KMS-11 (cell line): ENCODE results near the gene CFAP97D2.

Experiments
- H2AFZ ChIP-seq: fragments of 200-600 bp; sonication (generic); 2 replicates; pipeline ENCODE4 v1.6.1; 2016; ENCODE audit warnings: antibody characterized with exemption, mixed run types, low read depth
- H3K27ac ChIP-seq: fragments of 200-600 bp; sonication (generic); 2 replicates; pipeline ENCODE4 v1.6.1; 2016; ENCODE audit warnings: mild to moderate bottlenecking, mixed run types
- H3K27me3 ChIP-seq: fragments of 200-600 bp; sonication (generic); 2 replicates; pipeline ENCODE4 v1.6.1; 2017; ENCODE audit warnings: mild to moderate bottlenecking, low read depth, mixed run types, moderate library complexity; ENCODE audit not compliant: insufficient read depth
- H3K36me3 ChIP-seq: fragments of 200-600 bp; sonication (generic); 2 replicates; pipeline ENCODE4 v1.6.1; 2017; ENCODE audit warnings: mild to moderate bottlenecking, mixed run types; ENCODE audit not compliant: insufficient read depth
- H3K4me1 ChIP-seq: fragments of 200-600 bp; sonication (generic); 2 replicates; pipeline ENCODE4 v1.6.1; 2016; ENCODE audit warnings: mild to moderate bottlenecking, low read depth, mixed run types; ENCODE audit not compliant: poor library complexity, severe bottlenecking
- H3K4me2 ChIP-seq: fragments of 200-600 bp; sonication (generic); 2 replicates; pipeline ENCODE4 v1.7.0; 2016; ENCODE audit warnings: mild to moderate bottlenecking, mixed run types
- H3K4me3 ChIP-seq: fragments of 200-600 bp; sonication (generic); IDR thresholded peaks from 2 replicates; pipeline ENCODE4 v1.6.1; 2017; ENCODE audit warnings: low read depth, low read length, mixed read lengths; ENCODE audit not compliant: insufficient read depth
- H3K79me2 ChIP-seq: fragments of 200-600 bp; sonication (generic); 2 replicates; pipeline ENCODE4 v1.6.1; 2016; ENCODE audit warnings: low read depth, mixed run types; ENCODE audit not compliant: insufficient read depth
- H3K9ac ChIP-seq: fragments of 200-600 bp; sonication (generic); 2 replicates; pipeline ENCODE4 v1.6.1; 2016; ENCODE audit warnings: mild to moderate bottlenecking, mixed run types
- H4K20me1 ChIP-seq: fragments of 200-600 bp; sonication (generic); 2 replicates; pipeline ENCODE4 v1.6.1; 2016; ENCODE audit warnings: mild to moderate bottlenecking, mixed run types; ENCODE audit not compliant: insufficient read depth
- CTCF ChIP-seq: fragments of 200-600 bp; sonication (generic); conservative IDR thresholded peaks from 2 replicates; pipeline ENCODE4 v1.6.1; 2017; ENCODE audit warnings: low read depth, mild to moderate bottlenecking, antibody characterized with exemption, low read length, moderate library complexity, mixed read lengths

CFAP97D2 gene

GRCh38 chr13:114268344-114269280 lies 89.6 kb downstream of the CFAP97D2 start:
- H3K4me1 ChIP-seq: peaks cover 85% of the 10 kb centered on the region
- no peak overlapping the region for H2AFZ ChIP-seq
- no peaks in the 10 kb centered on the region for H4K20me1 ChIP-seq
- no peak for TF ChIP-seq CTCF
- H3K4me2 ChIP-seq: peak overlapping the region; percentile 76
- no peaks in the 10 kb centered on the region for H3K27me3 ChIP-seq
- H3K79me2 ChIP-seq: no peaks in the 10 kb centered on the region; the same call in 1 of the 2 replicates
- no peak overlapping the region for H3K9ac ChIP-seq
- peaks cover 13% of the 10 kb centered on the region; the same call in 1 of the 2 replicates for H3K36me3 ChIP-seq
- H3K4me3 ChIP-seq: no peak overlapping the region
- H3K27ac ChIP-seq: peak overlapping the region; percentile 59

- Histone ChIP-seq H3K4me2 (peak overlapping the region; percentile 76), H3K4me1 (peaks cover 85% of the 10 kb centered on the region), H3K79me2 (no peaks in the 10 kb centered on the region; the same call in 1 of the 2 replicates), H3K27me3 (no peaks in the 10 kb centered on the region), H3K9ac (no peak overlapping the region), H2AFZ (no peak overlapping the region), H4K20me1 (no peaks in the 10 kb centered on the region), H3K4me3 (no peak overlapping the region), H3K36me3 (peaks cover 13% of the 10 kb centered on the region; the same call in 1 of the 2 replicates), H3K27ac (peak overlapping the region; percentile 59)
- no peak for TF ChIP-seq CTCF
Measured at GRCh38 chr13:114269281-114269770, 90.3 kb downstream of the CFAP97D2 start.
